ENCODE measurements around the gene RNASE1. TPM values are rescaled to one million over a fixed set of nuclear protein-coding genes. Genes with fewer than 3 reads are reported as not detected.

RNASE1 gene
- total and polyA plus RNA-seq, 10 of the 15 experiments (the other 5 are each of a cell fraction or from before 2014, with no cell fraction given), result 0.11 to 0.72 (median 0.38) TPM; not detected in 7

- H3K9ac ChIP-seq (ENCODE audit: control insufficient read depth, insufficient read depth, low read length), result no peak overlapping the region
- TF ChIP-seq ZSCAN29 (IDR thresholded peaks at IDR 0.05) (no peak), HCFC1 (IDR thresholded peaks at IDR 0.05; ENCODE audit: low read length) (no peak), BHLHE40 (IDR thresholded peaks at IDR 0.05; ENCODE audit: borderline replicate concordance in 1 of 2, low read depth in 2 of 2, low read length in 1 of 2) (no peak), ATF7 (IDR thresholded peaks at IDR 0.05; ENCODE audit: low read depth) (no peak), FOS (IDR thresholded peaks at IDR 0.05; ENCODE audit: borderline replicate concordance, extremely low read depth, insufficient read length) (no peak), FOXM1 (IDR thresholded peaks at IDR 0.05; ENCODE audit: low read depth, low read length) (no peak), GATAD2B (conservative IDR thresholded peaks at IDR 0.05; ENCODE audit: low read depth) (no peak), ATF2 (IDR thresholded peaks at IDR 0.05; ENCODE audit: low read length) (no peak), RELB (IDR thresholded peaks at IDR 0.05; ENCODE audit: low read depth) (no peak), SUPT20H (IDR thresholded peaks at IDR 0.05; ENCODE audit: borderline replicate concordance, control insufficient read depth, low read depth, low read length) (no peak), NFIC (IDR thresholded peaks at IDR 0.05; ENCODE audit: low read depth, low read length) (no peak), CTCF (IDR thresholded peaks at IDR 0.05 in 2 of 3, conservative IDR thresholded peaks at IDR 0.05 in 1 of 3; ENCODE audit: control insufficient read depth in 2 of 3, extremely low read depth in 1 of 3, insufficient read depth in 1 of 3, low read depth in 3 of 3, low read length in 3 of 3) (no peak), MXI1 (IDR thresholded peaks at IDR 0.05; ENCODE audit: low read depth, low read length) (no peak)
- H2AFZ ChIP-seq (ENCODE audit: control insufficient read depth, low read depth, low read length), result no peak overlapping the region
- no peaks in the 10 kb centered on the region for H3K27me3 ChIP-seq (replicated peaks in 1 of 2; ENCODE audit: control insufficient read depth in 2 of 2, insufficient read depth in 2 of 2, low read length in 1 of 2)
- BruUV-seq (replicated peaks), result no TSS peak
- ChIA-PET CTCF (no interaction called here), SMC1A (ENCODE audit: uncharacterized antibody, unreplicated experiment) (interaction anchor here (0.8 kb wide), 1 partner anchor 66 kb away, joined by 3 read pairs; no protein-coding TSS in a partner anchor), RAD21 (ENCODE audit: unreplicated experiment) (interaction anchor here (0.6 to 1.1 kb wide), 2 partner anchors 29 to 35 kb away, joined by 3 to 4 read pairs; no protein-coding TSS in a partner anchor), POLR2A (no interaction called here)
- H3K79me2 ChIP-seq (ENCODE audit: control insufficient read depth, insufficient read depth, low read length), result no peaks in the 10 kb centered on the region
- ATAC-seq (no peak), FAIRE-seq (no peak), DNase-seq (ENCODE audit: low read depth, low spot score) (no peak)
- H4K20me1 ChIP-seq (ENCODE audit: control insufficient read depth, insufficient read depth), result no peaks in the 10 kb centered on the region
- H3K4me2 ChIP-seq (ENCODE audit: control insufficient read depth, insufficient read depth), result no peak overlapping the region
- in situ Hi-C loops (cut with MboI), result no loop called here
- intact Hi-C loops (cut with micrococcal nuclease; ENCODE audit: unreplicated experiment), result no loop called here
- no peak overlapping the region for H3K4me3 ChIP-seq
- no peak overlapping the region for H3K27ac ChIP-seq (ENCODE audit: control insufficient read depth, insufficient read depth)
- no peaks in the 10 kb centered on the region for H3K36me3 ChIP-seq (ENCODE audit: control insufficient read depth in 2 of 2, insufficient read depth in 2 of 2, low read length in 1 of 2)
- WGBS (ENCODE audit: insufficient coverage, insufficient replicate concordance, low lambda C conversion rate, missing lambda C conversion rate), result 70% methylated on average over 8 of the region's 8 CpGs
- H3K4me1 ChIP-seq (ENCODE audit: control insufficient read depth, insufficient read depth, low read length), result peaks cover 4% of the 10 kb centered on the region; the same call in 1 of the 2 replicates
- H3K9me3 ChIP-seq (replicated peaks; ENCODE audit: control insufficient read depth, insufficient read depth, low read length), result no peaks in the 10 kb centered on the region
Measured at GRCh38 chr14:20823859-20824258, 21.2 kb upstream of the RNASE1 start.

Data from GM12878 (cell line).